Endothelial cell of umbilical vein (primary cell): Measurements from ENCODE around the gene GALNT9. TPM values are rescaled to one million over a fixed set of nuclear protein-coding genes. Genes with fewer than 3 reads are reported as not detected.

ENCODE experiments used
- BruUV-seq: library from RNA; stranded (reverse); fragments of 400-500 nt; replicated peaks from 2 replicates; lab custom pipeline; 2021; lab: Mats Ljungman, UMichigan
- CTCF ChIA-PET: fragments of 300-600, 350-600 bp; sonication (Branson Sonifier 250); formaldehyde crosslinking; loops from one replicate; lab custom pipeline; 2021; ENCODE audit warnings: antibody characterized with exemption, inconsistent platforms; lab: Charles Lee
- POLR2A ChIA-PET: fragments of 300-600, 350-600 bp; sonication (Branson Sonifier 250); formaldehyde crosslinking; loops from one replicate; lab custom pipeline; 2021; ENCODE audit warnings: antibody characterized with exemption, inconsistent platforms; lab: Charles Lee
- DNase-seq: peaks from one replicate; pipeline ENCODE4 v3.0.0-alpha.2; 2011; ENCODE audit warnings: low read depth, low spot score
- FAIRE-seq: peaks from 2 replicates; lab custom pipeline; 2011; peaks lifted over from hg19 to GRCh38; lab: Jason Lieb, UNC
- H2AFZ ChIP-seq: 2 replicates; pipeline ENCODE4 v1.6.0; 2012; ENCODE audit warnings: low read depth, low read length, control low read depth, inconsistent platforms
- H3K27ac ChIP-seq: 2 replicates; pipeline ENCODE4 v1.5.1; 2011; ENCODE audit warnings: low read depth, mild to moderate bottlenecking, control low read depth, low read length, moderate library complexity; ENCODE audit not compliant: insufficient read depth
- H3K27me3 ChIP-seq, 2 experiments: 2 replicates each; pipeline versions ENCODE4 v1.6.0 to v1.6.1; 2011; ENCODE audit warnings: low read length in 2 of 2, mixed read lengths in 1 of 2; ENCODE audit not compliant: control insufficient read depth in 2 of 2, insufficient read depth in 2 of 2
- H3K36me3 ChIP-seq, 2 experiments: 2 replicates in 1 of 2; 3 replicates in 1 of 2; pipeline ENCODE4 v1.5.1; 2011; ENCODE audit warnings: low read length in 2 of 2, mild to moderate bottlenecking in 1 of 2, moderate library complexity in 1 of 2; ENCODE audit not compliant: control insufficient read depth in 2 of 2, insufficient read depth in 2 of 2; ENCODE audit errors: extremely low read depth in 1 of 2
- H3K4me1 ChIP-seq: 3 replicates; pipeline ENCODE4 v1.5.1; 2011; ENCODE audit warnings: mild to moderate bottlenecking, low read length; ENCODE audit not compliant: control insufficient read depth, insufficient read depth; ENCODE audit errors: extremely low read depth
- H3K4me2 ChIP-seq: 2 replicates; pipeline ENCODE4 v1.6.1; 2011; ENCODE audit warnings: low read length, control low read depth, mixed read lengths; ENCODE audit not compliant: insufficient read depth
- H3K4me3 ChIP-seq, 3 experiments: fragments of 200-600 bp in 1 of 3; sonication (generic), shearing (Covaris generic) in 1 of 3; replicated peaks in 1 of 3; 2 replicates each; pipeline ENCODE4 v1.5.1; 2011 to 2016; ENCODE audit warnings: control low read depth in 3 of 3, low read length in 3 of 3, mild to moderate bottlenecking in 2 of 3, inconsistent platforms in 1 of 3, low read depth in 1 of 3, moderate library complexity in 1 of 3; ENCODE audit not compliant: insufficient read depth in 1 of 3
- H3K79me2 ChIP-seq: 2 replicates; pipeline ENCODE4 v1.6.0; 2012; ENCODE audit warnings: low read length, inconsistent platforms; ENCODE audit not compliant: control insufficient read depth, insufficient read depth
- H3K9ac ChIP-seq: replicated peaks from 2 replicates; pipeline ENCODE3; 2011; ENCODE audit warnings: low read length, control low read depth; ENCODE audit not compliant: insufficient read depth; ENCODE audit errors: extremely low read depth
- H3K9me1 ChIP-seq: replicated peaks from 3 replicates; pipeline ENCODE4 v1.6.0; 2011; ENCODE audit warnings: mild to moderate bottlenecking, low read length; ENCODE audit not compliant: control insufficient read depth, insufficient read depth; ENCODE audit errors: extremely low read depth
- H3K9me3 ChIP-seq: replicated peaks from 2 replicates; pipeline ENCODE4 v1.5.1; 2012; ENCODE audit warnings: low read length, inconsistent platforms; ENCODE audit not compliant: control insufficient read depth, insufficient read depth
- H4K20me1 ChIP-seq: replicated peaks from 2 replicates; pipeline ENCODE3; 2011; ENCODE audit warnings: mild to moderate bottlenecking, low read length; ENCODE audit not compliant: control insufficient read depth, insufficient read depth; ENCODE audit errors: extremely low read depth
- EZH2 ChIP-seq: IDR thresholded peaks from 2 replicates; pipeline ENCODE4 v1.6.1; 2012; ENCODE audit warnings: borderline replicate concordance, low read depth, mild to moderate bottlenecking, moderate library complexity, low read length, inconsistent platforms; ENCODE audit not compliant: severe bottlenecking
- JUN ChIP-seq: IDR thresholded peaks from 2 replicates; pipeline ENCODE4 v1.6.1; 2011; ENCODE audit warnings: borderline replicate concordance, low read depth; ENCODE audit not compliant: insufficient read length, insufficient read depth
- MYC ChIP-seq: IDR thresholded peaks from one replicate; pipeline ENCODE4 v1.6.1; 2011; ENCODE audit warnings: mild to moderate bottlenecking, low read depth, low read length
- POLR2AphosphoS5 ChIP-seq: IDR thresholded peaks from 2 replicates; pipeline ENCODE4 v1.6.1; 2012; ENCODE audit warnings: low read depth, mild to moderate bottlenecking, control low read depth, low read length, moderate library complexity; ENCODE audit not compliant: insufficient read depth
- dilution Hi-C: fragments of 300-500 bp; cut with MboI; formaldehyde crosslinking; loops from one replicate; pipeline ENCODE4 v1.15.0; 2019; ENCODE audit warnings: low sequenced_read_pairs; ENCODE audit not compliant: extremely low pct_ligation_motif_present
- intact Hi-C: fragments of 100-400 bp; cut with micrococcal nuclease; formaldehyde crosslinking; loops from one replicate; pipeline ENCODE4 v1.10.0; 2022
- polyA plus RNA-seq, 4 experiments: library from polyadenylated mRNA; depleted of rRNA in 3 of 4; stranded (reverse) in 3 of 4; unstranded in 1 of 4; fragments of >200 nt; gene quantifications; 2 replicates each; pipeline versions ENCODE4 v1.2.1 to v1.2.3, GENCODE V29; 2011 to 2012; ENCODE audit warnings: missing spikeins in 1 of 4
- total RNA-seq: library from RNA; stranded (reverse); gene quantifications from 2 replicates; pipeline ENCODE4 v1.2.3, GENCODE V29; 2021
- TF ChIP-seq, protein P1 (sequence below): IDR thresholded peaks from 2 replicates; pipeline ENCODE4 v1.6.1; 2011; ENCODE audit not compliant: insufficient read depth, insufficient read length

Gene GALNT9
- total and polyA plus RNA-seq, 2 donors (not counting 3 experiments of a cell fraction or from before 2014, with no cell fraction given), result 0.14 to 0.73 TPM

DNA sequence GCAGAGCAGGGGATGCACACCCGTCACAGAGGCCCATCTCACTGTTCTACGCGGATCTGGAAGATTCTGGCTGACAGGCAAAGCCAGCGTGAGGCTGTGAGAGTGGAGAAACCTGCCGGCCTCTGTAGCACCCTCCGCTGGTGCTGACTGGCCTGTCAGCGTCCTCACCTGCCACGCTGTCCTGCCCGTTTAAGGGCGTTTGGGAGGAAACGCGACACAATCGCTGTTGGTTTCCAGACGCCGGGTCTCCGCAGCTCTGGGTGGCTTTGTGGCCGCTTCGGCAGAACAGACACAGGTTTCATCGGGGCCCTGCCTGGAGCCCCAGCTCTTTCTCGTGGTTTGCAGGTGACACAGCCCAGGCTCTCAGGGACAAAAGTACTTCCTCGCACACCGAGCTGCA lies 114.5 kb downstream of the GALNT9 start:
- TF ChIP-seq, protein P1, sequence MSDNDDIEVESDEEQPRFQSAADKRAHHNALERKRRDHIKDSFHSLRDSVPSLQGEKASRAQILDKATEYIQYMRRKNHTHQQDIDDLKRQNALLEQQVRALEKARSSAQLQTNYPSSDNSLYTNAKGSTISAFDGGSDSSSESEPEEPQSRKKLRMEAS, result no peak
- TF ChIP-seq EZH2, result no peak
- no peak for TF ChIP-seq JUN
- intact Hi-C loops, result no loop called here
- CTCF ChIA-PET, result no interaction called here

DNA sequence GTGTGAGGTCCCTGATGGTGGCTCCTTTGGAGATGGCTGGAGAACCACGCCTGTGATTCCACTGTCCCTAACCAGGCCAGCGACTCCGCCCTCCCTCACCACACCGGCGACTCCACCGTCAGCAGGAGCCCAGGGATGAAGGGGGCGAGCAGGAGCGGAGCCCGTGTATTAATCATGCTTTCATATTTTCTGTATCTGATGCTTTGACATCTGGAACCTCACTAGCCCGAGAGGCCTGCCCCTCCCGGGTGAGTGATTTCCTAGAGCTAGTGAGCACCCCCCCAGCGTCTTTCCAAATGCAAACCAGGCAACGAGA lies 115.3 kb downstream of the GALNT9 start:
- DNase-seq (no peak), FAIRE-seq (no peak)
- intact Hi-C loops (no loop called here), dilution Hi-C loops (no loop called here)
- TF ChIP-seq POLR2AphosphoS5 (no peak), MYC (no peak)
- no peaks in the 10 kb centered on the region for H4K20me1 ChIP-seq
- POLR2A ChIA-PET, result interaction anchor here (0.6 kb wide), 1 partner anchor 39 kb away, joined by 7 read pairs; no protein-coding TSS in a partner anchor
- H3K4me3 ChIP-seq, result no peak overlapping the region
- H3K4me2 ChIP-seq, result no peak overlapping the region
- H3K27ac ChIP-seq, result no peak overlapping the region
- no peaks in the 10 kb centered on the region for H3K27me3 ChIP-seq
- H3K9me1 ChIP-seq, result no peaks in the 10 kb centered on the region
- CTCF ChIA-PET, result no interaction called here
- no peak overlapping the region for H2AFZ ChIP-seq
- no peaks in the 10 kb centered on the region for H3K79me2 ChIP-seq
- H3K9me3 ChIP-seq, result no peaks in the 10 kb centered on the region
- no peaks in the 10 kb centered on the region for H3K36me3 ChIP-seq
- H3K4me1 ChIP-seq, result no peaks in the 10 kb centered on the region
- BruUV-seq, result no TSS peak
- H3K9ac ChIP-seq, result no peak overlapping the region

More for the DNA sequence above, 114.5 kb downstream of the GALNT9 start:
- H3K79me2 ChIP-seq, result no peaks in the 10 kb centered on the region
- no peaks in the 10 kb centered on the region for H3K9me3 ChIP-seq
- POLR2A ChIA-PET, result no interaction called here
- H4K20me1 ChIP-seq, result no peaks in the 10 kb centered on the region
- H3K9ac ChIP-seq, result no peak overlapping the region
- no peaks in the 10 kb centered on the region for H3K9me1 ChIP-seq
- H3K4me3 ChIP-seq, result no peak overlapping the region
- H3K36me3 ChIP-seq, result no peaks in the 10 kb centered on the region
- FAIRE-seq (no peak), DNase-seq (no peak)
- no peak overlapping the region for H3K4me2 ChIP-seq
- H3K27me3 ChIP-seq, result no peaks in the 10 kb centered on the region
- BruUV-seq, result no TSS peak
- dilution Hi-C loops, result no loop called here
- no peaks in the 10 kb centered on the region for H3K4me1 ChIP-seq
- no peak overlapping the region for H3K27ac ChIP-seq
- H2AFZ ChIP-seq, result no peak overlapping the region
